ENCODE results near the gene RBFOX2. TPM values are rescaled to one million over a fixed set of nuclear protein-coding genes. Genes with fewer than 3 reads are reported as not detected.
"Not testable (repeated sequence)": the region's sequence is repeated elsewhere in the genome, so short reads cannot be mapped to it uniquely, and the experiment has no call there.

Gene RBFOX2
- total RNA-seq, 1 experiment from 2014 or later, result 116 TPM

- DNase-seq (ENCODE audit: low read depth), result no peak
Observed at GRCh38 chr22:35835267-35835997, 193.2 kb downstream of the RBFOX2 start.

DNA sequence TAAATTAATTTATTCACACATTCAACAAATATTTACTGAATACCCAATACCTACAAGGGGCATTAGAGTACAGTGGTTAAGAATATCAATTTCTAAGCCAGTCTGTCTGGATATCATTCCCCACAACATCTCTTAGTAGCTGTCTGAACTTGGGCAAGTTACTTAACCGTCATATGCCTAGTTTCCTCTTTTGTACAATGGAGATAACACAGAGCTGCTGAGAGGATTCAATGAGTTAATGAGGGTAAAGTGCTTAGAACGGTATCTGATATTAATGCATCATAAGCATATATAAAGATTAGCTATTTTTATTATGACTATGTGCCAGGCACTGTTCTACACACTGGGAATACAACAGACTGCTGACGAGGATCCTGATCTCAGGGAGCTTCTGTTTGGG lies 194.6 kb downstream of the RBFOX2 start:
- no peak for DNase-seq (ENCODE audit: low read depth)

GRCh38 chr22:35830305-35830704 lies 198.3 kb downstream of the RBFOX2 start:
- no peak for DNase-seq (ENCODE audit: low read depth)

DNA sequence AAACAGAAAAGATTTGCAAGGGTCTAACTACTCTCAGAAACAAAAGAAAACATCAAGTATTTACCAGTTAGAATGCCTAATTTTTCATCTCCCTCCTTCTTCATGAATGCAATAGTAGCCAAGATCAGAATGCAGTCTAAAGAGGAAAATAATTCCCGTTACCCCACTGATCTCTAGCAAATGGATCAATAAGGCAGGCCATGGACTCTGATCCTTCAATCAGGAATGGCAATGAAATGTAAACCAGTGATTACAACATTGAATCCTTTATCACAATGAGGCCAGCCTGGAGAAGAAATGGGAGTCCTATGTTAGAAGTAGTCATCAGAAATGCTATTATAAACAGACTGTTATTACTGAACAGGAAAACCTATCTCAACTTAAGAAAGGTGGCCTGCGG lies 204.4 kb downstream of the RBFOX2 start:
- no peak for DNase-seq (ENCODE audit: low read depth)

DNA sequence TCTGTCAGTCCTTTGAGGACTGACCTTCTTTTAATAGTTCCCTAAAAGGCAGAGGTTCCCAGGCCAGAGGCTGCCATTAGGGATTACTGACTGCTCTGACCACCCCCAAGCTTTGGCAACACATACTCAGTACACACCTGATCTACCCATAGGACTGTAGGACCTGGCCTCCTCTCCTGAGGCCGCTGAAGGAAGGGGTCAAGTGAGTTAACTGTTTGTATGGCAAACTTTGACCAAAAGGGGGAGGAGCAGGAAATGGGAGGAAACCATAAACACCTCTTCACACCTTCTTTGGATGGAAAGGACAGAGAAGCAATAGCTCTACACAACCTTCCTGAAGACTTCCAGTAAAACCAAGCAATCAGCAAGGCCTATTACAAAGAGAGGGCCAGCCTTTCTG lies 207.0 kb downstream of the RBFOX2 start:
- DNase-seq (ENCODE audit: low read depth), result no peak

DNA sequence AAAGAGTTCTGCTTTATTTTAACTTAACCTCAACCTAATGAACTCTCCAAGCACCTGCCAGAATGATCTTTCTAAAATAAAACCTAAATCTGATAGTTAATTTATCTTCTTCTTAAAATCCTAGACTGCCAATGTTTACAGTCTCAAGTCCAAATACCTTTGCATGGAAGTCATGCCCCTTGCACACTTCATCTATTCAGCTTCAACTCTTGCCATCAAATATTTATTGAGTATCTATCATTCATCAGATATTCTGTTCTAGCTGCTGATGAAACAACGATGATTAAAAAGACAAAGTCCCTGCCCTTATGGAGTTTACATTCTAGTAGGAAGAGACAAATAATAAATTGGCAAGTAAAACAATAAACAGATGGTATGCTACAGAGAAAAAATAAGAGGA lies 209.2 kb downstream of the RBFOX2 start:
- DNase-seq (ENCODE audit: low read depth), result no peak

- DNase-seq (ENCODE audit: low read depth), result no peak
Observed at GRCh38 chr22:35818897-35819296, 209.7 kb downstream of the RBFOX2 start.

- no peak for DNase-seq (ENCODE audit: low read depth)
Observed at GRCh38 chr22:35812600-35812999, 216.0 kb downstream of the RBFOX2 start.

- no peak for DNase-seq (ENCODE audit: low read depth)
Observed at GRCh38 chr22:35811670-35812069, 217.0 kb downstream of the RBFOX2 start.

GRCh38 chr22:35809816-35810215 lies 218.8 kb downstream of the RBFOX2 start:
- no peak for DNase-seq (ENCODE audit: low read depth)

DNA sequence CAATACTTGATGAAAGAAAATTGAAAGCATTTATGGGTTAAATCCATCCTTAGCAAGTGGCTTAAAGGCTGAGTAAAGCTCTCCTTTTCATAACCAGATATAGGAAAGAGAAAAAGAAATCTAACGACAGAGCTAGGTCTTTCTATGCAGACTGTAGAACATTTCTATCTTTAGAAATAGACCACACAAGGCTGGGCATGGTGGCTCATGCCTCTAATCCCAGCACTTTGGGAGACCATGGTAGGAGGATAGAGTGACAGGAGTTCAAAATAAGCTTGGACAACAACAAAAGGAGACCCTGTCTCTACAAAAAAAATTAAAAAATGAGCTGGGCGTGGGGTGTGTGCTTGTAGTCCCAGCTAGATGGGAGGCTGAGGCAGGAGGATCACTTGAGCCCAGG lies 220.2 kb downstream of the RBFOX2 start:
- DNase-seq (ENCODE audit: low read depth), result no peak

DNA sequence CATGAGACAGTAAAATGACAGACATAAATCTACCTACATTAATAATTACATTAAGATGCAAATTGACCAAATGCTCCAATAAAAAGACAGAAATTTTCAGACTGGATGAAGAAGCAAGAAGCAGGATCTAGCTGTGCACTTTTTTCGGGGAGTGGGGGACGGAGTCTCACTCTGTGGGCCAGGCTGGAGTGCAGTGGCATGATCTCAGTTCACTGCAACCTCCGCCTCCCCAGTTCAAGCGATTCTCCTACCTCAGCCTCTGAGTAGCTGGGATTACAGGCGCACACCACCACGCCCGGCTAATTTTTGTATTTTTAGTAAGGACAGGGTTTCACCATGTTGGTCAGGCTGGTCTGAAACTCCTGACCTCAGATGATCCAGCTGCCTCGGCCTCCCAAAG lies 222.0 kb downstream of the RBFOX2 start:
- not testable (repeated sequence) for DNase-seq (ENCODE audit: low read depth)

DNA sequence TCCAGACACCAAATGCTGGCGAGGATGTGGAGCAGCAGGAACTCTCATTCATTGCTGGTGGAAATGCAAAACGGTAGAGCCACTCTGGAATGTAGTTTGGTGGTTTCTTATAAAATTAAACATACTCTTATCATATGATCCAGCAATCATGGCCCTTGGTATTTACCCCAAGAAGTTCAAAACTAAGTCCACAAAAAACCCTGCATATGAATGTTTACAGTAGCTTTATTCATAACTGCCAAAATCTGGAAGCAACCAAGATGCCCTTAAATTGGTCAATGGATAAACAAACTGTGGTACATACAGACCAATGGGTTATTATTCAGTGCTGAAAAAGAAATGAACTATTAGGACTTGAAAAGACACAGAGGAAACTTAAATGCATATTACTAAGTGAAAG lies 223.2 kb downstream of the RBFOX2 start:
- DNase-seq (ENCODE audit: low read depth), result no peak

DNA sequence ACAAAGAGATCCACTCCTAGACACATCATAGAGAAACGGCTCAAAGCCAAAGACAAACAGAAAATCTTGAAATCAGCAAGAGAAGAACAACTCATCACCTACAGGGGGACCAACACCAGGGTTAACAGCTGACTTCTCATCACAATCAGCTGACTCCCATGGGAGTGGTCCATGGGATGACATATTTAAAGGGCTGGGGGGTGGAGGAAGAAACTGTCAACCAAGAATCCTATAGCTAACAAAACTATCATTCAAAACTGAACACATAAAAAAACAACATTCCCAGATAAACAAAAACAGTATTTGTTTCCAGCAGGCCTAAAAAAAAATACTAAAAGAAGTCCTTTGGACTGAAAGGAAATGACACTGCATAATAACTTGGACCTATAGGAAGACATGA lies 224.2 kb downstream of the RBFOX2 start:
- peak; percentile 14 for DNase-seq (ENCODE audit: low read depth)

- DNase-seq (ENCODE audit: low read depth), result no peak
Observed at GRCh38 chr22:35802885-35803284, 225.7 kb downstream of the RBFOX2 start.

DNA sequence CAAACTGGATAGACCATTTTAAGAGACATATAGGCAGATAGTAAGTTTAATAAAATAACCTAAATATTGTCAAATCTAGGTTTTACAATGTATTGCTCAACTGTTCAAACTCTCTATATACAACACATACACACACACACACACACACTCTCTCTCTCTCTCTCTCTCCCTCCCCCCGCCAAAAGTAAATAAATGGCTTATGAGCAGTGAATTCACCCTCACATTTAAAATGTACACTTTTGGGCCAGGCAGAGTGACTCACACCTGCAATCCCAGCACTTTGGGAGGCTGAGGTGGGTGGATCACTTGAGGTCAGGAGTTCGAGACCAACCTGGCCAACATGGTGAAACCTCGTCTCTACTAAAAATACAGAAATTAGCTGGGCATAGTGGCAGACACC lies 227.3 kb downstream of the RBFOX2 start:
- not testable (repeated sequence) for DNase-seq (ENCODE audit: low read depth)

DNA sequence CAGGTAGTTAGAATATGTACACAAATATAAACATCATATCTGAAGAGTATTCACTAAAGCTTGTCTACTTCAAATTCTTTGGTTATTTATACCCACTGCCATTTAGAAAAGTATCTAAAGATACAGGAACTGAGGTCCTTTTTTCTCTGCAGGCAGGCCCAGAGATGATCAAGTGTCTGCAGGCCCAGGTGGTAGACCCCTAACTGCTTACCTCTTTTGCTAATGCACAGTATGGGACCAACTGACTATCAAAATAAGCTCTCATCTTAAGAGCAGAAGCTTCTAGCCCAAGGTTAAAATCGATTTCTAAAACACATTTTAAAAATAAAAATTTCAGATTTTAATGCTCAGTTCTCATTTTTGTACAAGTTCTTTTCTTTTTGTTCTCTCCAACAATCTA lies 229.5 kb downstream of the RBFOX2 start:
- no peak for DNase-seq (ENCODE audit: low read depth)

DNA sequence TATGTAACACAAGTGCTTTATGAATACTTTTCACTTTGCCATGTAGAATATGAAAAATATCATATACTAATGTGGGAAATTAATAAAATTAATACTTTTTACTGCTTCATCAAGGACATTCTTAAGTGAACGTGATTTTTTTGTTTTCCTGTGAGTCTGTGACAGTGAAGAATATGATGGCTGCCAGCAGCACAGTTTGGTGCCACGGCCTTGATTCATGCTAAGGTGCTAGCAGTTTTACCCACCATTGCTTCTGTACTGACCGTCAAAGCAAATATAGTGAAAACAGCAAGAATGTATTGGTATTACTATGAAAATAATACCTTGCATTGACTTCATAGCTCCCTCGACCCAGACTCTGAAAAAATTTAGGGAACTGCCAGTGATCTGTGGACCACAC lies 231.2 kb downstream of the RBFOX2 start:
- DNase-seq (ENCODE audit: low read depth), result no peak

- no peak for DNase-seq (ENCODE audit: low read depth)
Observed at GRCh38 chr22:35795476-35795875, 233.1 kb downstream of the RBFOX2 start.

GRCh38 chr22:35792506-35792905 lies 236.1 kb downstream of the RBFOX2 start:
- DNase-seq (ENCODE audit: low read depth), result no peak

DNA sequence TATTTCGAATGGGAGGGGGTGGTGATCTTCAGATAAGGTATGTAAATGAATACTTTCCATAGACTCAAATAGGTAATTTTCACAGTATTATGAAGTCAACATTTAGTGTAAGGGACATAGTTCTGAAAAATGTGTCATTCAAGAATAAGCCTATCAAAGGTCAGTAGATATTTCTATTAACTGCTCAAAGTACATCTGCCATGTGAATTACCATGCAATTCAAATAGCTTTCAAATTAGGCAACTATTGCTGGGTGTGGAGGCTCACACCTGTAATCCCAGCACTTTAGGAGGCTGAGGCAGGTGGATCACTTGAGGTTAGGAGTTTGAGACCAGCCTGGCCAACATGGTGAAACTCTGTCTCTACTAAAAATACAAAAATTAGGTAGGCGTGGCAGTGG lies 236.8 kb downstream of the RBFOX2 start:
- DNase-seq (ENCODE audit: low read depth), result not testable (repeated sequence)

GRCh38 chr22:35785181-35785923 lies 243.3 kb downstream of the RBFOX2 start:
- DNase-seq (ENCODE audit: low read depth), result peak; percentile 43

DNA sequence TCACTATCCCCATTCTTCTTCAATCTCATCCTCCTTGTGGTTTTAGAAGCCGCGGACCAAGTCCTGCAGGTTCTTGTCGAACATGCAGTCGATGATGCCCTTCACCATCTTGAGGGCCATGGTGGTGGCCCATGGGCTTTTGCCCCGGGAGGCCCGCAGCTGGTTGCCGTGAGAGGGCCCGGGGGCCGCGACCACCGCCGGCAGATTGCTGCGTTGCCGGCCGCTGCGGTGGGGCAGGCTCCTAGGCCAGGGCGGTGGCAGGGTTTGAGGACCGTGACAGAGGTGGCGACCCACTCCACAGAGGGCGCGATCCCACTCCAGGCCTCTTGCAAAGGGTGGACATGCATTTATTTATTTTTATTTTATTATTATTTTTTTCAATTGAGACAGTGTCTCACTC lies 244.0 kb downstream of the RBFOX2 start:
- DNase-seq (ENCODE audit: low read depth), result no peak

Data from LHCN-M2 (cell line).